Islet of Langerhans (tissue), 1 donor: ENCODE data around the gene ALDH3B1.

Source experiments
- FAIRE-seq: peaks from one replicate; lab custom pipeline; 2011; peaks lifted over from hg19 to GRCh38; lab: Jason Lieb, UNC

ALDH3B1 gene

GRCh38 chr11:68013611-68014156, 3.6 kb downstream of the ALDH3B1 start:
- no peak for FAIRE-seq

- no peak for FAIRE-seq
Observed at GRCh38 chr11:68014157-68014946, 4.2 kb downstream of the ALDH3B1 start.

DNA sequence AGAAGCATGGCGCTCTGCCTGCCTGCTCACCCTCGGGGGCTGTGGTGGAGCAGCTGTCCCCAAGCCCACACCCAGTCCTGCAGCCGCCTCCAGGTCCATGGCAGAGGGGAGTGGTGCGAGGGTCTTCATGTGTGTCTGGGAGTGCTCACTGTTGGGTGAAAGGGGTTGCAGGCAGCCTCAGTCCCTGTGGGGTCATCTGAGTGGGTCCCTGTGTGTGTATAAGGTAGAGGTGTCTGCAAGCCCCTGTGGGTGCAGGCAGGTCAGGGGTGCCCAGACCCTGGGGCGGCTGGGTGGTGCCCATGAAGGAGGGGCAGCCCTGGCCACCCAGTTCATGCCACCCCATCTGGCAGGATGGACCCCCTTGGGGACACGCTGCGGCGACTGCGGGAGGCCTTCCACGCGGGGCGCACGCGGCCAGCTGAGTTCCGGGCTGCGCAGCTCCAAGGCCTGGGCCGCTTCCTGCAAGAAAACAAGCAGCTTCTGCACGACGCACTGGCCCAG, 4.9 kb downstream of the ALDH3B1 start:
- FAIRE-seq: no peak

DNA sequence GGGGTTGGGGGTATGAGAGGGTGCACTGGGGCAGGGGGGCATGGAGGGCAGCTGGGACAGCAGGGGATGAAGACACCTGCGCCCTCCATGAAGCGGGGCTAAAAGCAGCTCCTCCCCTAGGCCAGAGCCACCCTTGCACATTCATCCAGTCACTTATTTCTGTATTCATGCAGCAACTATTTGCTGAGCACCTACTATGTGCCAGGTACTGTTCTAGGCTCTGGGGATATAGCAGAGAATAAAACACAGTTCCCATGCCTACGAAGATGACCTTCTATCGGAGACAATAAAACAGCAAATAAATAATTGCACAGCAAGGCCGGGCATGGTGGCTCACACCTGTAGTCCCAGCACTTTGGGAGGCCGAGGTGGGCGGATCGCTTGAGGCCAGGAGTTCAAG, 5.3 kb downstream of the ALDH3B1 start:
- FAIRE-seq: no peak

DNA sequence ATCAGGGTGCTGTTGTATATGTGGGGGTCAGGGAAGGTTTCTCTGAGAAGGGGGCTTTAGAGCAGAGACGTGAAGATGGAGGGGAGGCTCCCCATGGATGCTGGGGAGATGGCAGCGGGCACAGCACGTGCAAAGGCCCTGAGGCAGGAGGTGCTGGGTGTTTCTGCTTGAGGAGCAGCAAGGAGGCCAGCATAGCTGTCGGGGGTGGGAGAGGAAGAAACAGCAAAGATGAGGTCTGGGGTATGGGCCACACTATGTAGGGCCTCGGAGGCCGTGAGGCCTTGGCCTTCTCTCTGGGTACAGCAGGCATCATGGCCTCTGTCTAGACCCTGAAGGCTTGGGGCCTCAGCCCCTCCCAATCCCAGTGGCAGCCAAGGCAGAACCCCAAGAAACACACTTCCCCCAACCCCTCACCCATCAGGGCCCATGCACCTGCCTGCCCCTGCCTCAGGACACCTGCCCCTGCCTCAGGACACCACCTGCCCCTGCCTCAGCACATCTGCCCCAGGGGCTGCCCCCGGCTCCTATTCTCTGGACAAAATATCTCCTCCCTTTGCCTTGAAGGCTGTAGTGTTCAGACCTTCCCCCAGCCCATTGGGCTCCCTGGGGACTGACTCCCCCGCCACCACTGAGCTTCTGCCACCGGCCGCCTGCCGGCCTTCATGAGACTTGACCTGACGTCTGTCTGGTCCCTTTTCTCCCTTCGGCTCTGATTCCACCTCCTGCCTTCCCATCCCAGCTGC, 6.2 kb downstream of the ALDH3B1 start:
- FAIRE-seq: no peak

DNA sequence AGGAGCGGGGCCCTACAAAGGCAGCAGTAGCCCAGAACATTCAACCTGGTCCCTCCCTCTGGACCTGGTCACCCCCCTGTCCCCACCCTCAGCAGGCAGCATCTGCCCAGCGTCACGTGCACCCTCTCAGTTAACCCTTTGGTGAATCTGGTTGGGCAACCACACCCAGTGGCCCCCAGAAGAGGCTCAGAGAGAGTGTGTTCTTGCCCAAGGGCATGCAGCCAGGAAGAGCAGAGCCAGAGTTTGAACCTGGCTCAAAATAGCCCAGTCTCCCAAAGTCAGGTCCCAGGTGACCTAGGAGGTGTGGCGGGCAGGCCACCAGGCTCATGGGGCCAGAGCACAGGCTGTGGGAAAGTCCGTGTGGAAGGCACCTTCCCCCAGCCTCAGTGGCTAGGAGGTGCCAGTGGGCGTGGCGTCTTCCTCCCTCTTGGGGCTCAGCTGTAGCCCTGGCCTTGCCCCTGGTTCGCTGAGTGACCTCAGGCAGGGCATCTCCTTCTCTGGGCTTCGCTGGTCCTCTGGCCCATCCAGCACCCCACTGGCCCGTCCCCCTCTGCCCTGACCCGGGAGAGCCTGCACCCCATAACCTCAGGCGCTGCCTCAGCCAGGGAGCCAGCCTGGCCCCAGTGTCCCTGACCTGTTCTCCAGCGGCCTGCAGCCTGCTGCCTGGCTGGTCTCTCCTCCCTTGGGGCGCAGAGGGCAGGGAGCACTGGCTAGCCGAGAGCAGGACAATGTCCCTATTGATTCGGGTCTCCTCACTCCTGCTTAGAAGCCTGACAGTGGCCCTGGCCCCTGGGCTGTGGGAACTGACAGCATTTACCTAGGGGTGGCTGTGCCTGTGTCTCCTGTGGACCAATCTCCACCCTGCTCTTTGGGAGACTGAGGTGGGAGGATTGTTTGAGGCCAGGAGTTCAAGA, 7.0 kb downstream of the ALDH3B1 start:
- FAIRE-seq: no peak

DNA sequence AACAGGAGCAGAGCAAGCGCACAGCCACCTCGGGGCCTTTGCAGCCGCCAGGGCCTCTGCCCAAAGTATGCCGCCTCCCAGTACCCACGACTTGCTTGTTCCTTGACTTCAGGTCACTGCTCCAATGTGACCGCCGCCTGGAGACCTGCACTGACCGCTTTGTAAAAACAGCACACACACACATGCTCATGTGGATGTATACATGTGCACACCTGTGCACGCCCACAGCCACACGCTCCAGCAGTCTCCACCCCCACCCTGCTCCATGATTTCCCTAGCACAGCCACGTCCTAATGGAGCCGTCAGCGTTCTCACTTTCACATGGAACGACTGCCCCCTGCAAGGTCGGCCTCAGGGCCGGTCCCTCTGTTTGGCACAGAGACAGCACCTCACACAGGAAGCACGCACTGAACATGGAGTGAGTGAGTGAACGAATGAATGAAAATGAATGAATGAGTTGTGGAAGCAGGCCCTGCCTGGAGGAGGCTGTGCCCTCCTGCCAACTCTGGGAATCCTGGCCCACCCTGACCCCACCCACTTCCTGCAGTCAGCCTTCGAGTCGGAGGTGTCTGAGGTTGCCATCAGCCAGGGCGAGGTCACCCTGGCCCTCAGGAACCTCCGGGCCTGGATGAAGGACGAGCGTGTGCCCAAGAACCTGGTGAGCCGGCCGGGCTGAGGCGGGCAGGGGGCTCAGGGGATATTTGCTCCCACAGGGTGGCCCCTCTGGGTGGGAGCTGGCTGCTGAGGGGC, 8.0 kb downstream of the ALDH3B1 start:
- no peak for FAIRE-seq

GRCh38 chr11:68018730-68019190, 8.6 kb downstream of the ALDH3B1 start:
- FAIRE-seq: no peak

DNA sequence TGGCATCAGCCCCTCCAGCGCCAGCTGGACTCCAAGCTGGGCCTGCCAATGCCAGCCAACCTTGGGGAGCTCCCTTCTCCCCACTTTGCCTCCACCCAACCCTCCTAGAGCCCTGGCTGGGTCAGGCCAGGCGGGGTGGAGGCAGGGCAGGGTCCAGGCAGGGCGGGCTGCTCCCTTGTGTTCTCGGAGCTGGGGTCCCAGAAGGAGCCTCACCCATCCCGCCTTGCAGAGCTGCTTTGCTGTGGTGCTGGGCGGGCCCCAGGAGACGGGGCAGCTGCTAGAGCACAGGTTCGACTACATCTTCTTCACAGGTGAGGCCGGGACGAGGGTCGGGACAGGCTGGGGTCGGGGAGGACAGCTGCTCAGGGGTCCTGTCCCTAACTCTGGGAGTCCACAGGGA, 9.4 kb downstream of the ALDH3B1 start:
- no peak for FAIRE-seq

GRCh38 chr11:68020575-68020974, 10.4 kb downstream of the ALDH3B1 start:
- FAIRE-seq: no peak

DNA sequence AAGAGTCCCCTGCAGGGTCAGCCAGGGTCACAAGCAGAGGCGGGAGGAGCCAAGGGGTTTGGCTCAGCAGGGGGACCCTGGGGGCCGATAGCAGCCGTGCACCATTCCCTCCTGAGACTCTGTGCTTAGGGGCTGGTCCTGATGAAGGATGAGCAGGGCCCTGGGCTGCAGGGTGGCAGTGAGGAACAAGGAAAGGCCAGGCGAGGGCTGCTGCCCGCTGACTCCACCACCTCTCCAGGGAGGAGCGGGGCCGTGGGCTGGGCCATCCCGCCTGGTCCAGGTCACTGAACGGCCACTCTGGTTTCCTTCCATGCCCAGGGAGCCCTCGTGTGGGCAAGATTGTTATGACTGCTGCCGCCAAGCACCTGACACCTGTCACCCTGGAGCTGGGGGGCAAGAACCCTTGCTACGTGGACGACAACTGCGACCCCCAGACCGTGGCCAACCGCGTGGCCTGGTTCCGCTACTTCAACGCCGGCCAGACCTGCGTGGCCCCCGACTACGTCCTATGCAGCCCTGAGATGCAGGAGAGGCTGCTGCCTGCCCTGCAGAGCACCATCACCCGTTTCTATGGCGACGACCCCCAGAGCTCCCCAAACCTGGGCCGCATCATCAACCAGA, 11.2 kb downstream of the ALDH3B1 start:
- no peak for FAIRE-seq

- no peak for FAIRE-seq
Observed at GRCh38 chr11:68022531-68022930, 12.4 kb downstream of the ALDH3B1 start.

DNA sequence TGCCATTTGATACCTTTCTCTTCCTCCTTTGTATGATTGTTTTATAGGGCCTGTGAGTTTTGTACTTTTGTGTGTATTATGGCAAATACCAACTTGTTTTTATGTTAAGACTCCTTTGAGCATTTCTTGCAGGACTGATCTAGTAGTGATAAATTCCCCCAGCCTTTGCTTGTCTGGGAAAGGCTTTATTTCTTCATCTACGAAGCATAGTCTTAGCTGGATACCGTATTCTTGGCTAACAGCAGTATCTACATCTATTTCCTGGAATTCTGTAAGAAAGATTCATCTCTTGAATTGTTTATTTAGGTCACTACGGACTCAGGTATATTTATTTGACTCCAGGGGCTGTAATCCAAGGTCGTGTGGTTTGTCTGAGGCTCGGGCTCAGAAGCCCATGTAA, 14.4 kb downstream of the ALDH3B1 start:
- no peak for FAIRE-seq

GRCh38 chr11:68025047-68025446, 14.9 kb downstream of the ALDH3B1 start:
- no peak for FAIRE-seq

DNA sequence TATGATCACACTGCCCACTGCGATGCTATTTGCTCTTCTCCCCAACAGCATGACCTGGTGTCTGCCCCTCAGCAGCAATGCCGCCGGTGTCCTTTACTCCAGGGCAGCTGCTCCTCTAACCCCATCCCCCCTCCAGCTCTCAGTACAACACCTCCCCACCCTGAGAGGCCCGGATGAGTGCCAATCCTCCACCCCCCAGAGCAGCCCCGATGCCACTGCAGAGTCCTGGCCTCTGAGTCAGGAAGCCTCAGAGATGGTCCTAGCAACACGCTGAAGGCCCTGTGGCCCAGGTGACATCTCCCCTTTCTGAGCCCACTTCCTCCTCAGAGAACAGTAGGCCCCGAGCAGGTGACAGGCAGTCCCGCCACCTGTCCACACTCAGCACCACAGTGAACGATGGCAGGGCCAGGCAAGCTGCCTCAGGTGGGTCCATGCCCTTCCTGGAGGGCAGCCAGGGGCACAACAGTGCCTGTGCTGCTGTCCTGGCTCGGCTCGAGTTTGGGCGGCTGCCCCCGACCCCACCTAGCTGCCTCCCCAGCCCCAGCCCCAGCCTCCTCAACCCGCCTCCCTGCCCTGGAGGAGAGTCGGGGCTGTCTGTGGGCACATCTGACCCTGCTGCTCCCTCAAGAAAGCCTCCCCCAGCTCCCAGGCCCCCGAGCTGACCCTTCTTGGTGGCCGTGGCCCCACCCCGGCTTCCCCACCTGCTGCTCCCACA, 16.4 kb downstream of the ALDH3B1 start:
- no peak for FAIRE-seq

DNA sequence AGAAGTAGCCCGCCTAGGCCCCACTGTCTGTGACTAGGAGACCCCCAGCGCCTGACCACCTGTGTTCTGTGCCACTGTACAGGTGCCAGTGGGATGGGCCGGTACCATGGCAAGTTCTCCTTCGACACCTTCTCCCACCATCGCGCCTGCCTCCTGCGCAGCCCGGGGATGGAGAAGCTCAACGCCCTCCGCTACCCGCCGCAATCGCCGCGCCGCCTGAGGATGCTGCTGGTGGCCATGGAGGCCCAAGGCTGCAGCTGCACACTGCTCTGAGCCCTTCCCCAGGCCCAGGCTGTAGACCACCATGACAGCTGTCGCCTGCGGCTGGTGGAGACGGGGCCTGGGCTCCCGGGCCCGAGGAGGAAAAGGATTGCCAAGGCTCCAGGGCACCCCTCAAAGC, 17.5 kb downstream of the ALDH3B1 start:
- FAIRE-seq: no peak

- FAIRE-seq: no peak
Observed at GRCh38 chr11:68028802-68029545, 18.8 kb downstream of the ALDH3B1 start.

DNA sequence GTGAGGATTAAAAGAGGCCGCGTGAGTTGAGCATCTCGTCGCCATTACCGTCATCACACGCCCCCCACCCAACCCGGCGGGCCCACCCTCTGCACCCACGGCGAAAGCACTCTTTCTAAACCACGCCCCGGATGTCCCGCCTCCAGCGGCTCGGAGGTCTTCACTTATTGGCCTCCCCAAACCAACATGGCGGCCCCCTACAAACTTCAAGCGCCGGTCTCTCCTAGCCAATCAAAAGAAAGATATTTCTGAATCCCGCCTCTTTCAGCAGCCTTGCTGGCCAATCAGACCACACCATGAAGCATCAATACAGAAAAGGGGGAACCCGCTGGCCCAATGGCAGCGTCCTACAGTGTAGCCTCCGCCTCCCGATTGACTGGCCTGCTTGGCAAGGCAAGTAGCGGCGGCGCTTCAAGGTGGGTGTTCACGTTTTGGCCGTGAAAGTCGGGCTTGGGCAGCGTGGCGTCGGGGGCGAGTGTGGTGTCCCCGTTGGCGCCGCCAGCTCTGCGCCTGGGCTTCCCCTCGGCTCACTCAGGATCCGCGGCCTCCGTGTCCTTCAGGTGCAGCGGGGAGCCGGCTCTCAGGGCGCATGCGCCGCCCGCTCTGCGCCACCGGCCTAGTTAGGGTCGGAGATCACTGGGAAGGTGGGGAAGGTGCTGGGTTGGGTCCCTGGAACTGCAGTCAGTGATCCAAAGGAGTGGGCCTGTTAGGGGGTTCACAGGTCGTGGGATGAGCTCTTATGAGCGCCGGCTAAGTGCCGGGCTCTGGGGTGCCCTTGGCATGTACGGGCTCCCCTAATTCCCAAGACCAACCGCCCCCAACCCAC, 20.4 kb downstream of the ALDH3B1 start, which contains the start of gene NDUFS8:
Gene NDUFS8, plus strand, starts transcription at position 364 of the 826 bp plus-strand sequence. CDS start 1,471 bp downstream, outside the sequence.
- FAIRE-seq: peak; percentile 98

DNA sequence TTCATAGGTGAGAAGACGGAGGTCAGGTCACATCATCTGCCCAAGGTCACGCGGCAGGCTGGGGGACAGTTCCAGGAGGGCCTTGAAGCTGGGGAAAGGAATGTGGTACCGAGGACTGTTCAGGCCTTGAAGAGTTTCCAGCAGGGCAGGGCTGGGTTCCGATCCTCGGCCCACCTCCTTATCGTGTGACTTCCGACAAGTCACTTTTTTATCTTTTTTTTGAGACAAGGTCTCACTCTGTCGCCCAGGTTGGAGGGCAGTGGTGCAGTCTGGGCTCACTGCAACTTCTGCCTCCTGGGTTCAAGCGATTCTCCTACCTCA, 21.0 kb downstream of the ALDH3B1 start:
- no peak for FAIRE-seq
